Hepatocyte (in vitro differentiated cells): ENCODE measurements around the gene KCNS1.

ENCODE experiments used
- CTCF ChIP-seq: fragments of 200-600 bp; sonication (generic); IDR thresholded peaks from 2 replicates; pipeline ENCODE4 v1.5.1; 2016; ENCODE audit warnings: antibody characterized with exemption, mild to moderate bottlenecking; ENCODE audit not compliant: poor library complexity
- EZH2 ChIP-seq: fragments of 200-600 bp; sonication (generic); IDR thresholded peaks from 2 replicates; pipeline ENCODE4 v1.6.1; 2016; ENCODE audit warnings: antibody characterized with exemption, mild to moderate bottlenecking, borderline replicate concordance

- TF ChIP-seq CTCF (no peak), EZH2 (no peak)
Observed at GRCh38 chr20:45051204-45052060, 49.5 kb downstream of the KCNS1 start.
